ENCODE data around the gene PCMT1. TPM values are rescaled to one million over a fixed set of nuclear protein-coding genes. Genes with fewer than 3 reads are reported as not detected.

Gene PCMT1
- total RNA-seq, 1 experiment from 2014 or later, result 90.7 TPM

DNA sequence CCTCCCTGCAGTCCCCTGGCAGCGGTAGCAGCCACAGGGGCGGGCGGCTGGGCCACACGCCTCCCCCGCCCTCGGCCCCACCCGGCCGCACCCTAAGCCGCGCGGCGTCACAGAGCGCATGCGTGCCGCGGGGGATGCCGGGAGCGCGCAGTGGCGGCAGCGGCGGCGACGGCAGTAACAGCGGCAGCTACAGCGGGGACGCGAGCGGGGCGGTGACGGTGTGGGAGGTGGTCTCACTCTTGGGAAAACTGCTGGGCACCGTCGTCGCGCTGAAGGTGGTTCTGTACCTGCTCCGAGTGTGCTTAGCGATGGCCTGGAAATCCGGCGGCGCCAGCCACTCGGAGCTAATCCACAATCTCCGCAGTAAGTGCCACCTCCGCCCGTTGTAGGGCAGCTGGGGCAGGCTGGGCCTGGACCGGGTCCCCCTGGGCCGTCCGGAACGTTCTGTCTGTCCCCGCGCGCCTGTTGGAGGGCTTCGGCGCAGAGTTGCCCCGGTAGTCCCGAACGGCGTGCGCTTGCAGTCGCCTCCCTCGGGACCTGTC lies at the start of gene PCMT1 (continued):
- TF ChIP-seq, protein P1, sequence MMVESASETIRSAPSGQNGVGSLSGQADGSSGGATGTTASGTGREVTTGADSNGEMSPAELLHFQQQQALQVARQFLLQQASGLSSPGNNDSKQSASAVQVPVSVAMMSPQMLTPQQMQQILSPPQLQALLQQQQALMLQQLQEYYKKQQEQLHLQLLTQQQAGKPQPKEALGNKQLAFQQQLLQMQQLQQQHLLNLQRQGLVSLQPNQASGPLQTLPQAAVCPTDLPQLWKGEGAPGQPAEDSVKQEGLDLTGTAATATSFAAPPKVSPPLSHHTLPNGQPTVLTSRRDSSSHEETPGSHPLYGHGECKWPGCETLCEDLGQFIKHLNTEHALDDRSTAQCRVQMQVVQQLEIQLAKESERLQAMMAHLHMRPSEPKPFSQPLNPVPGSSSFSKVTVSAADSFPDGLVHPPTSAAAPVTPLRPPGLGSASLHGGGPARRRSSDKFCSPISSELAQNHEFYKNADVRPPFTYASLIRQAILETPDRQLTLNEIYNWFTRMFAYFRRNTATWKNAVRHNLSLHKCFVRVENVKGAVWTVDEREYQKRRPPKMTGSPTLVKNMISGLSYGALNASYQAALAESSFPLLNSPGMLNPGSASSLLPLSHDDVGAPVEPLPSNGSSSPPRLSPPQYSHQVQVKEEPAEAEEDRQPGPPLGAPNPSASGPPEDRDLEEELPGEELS (CRISPR knock-in tag; IDR thresholded peaks at IDR 0.05), result peak; percentile 23; the same call in 1 of the 2 replicates
- TF ChIP-seq TEAD1 (CRISPR knock-in tag; IDR thresholded peaks at IDR 0.05) (peak; percentile 12; the same call in 1 of the 2 replicates), ZNF138 (CRISPR knock-in tag; conservative IDR thresholded peaks at IDR 0.05) (no peak), FOXK1 (CRISPR knock-in tag; IDR thresholded peaks at IDR 0.05) (peak; percentile 80; the same call in 1 of the 2 replicates), ATF2 (CRISPR knock-in tag; IDR thresholded peaks at IDR 0.05; ENCODE audit: borderline replicate concordance, low read depth) (no peak), PRRX2 (CRISPR knock-in tag; IDR thresholded peaks at IDR 0.05) (no peak), NFE2L1 (CRISPR knock-in tag; IDR thresholded peaks at IDR 0.05) (0 out of 2 replicates have a peak, but pooled peaks have one; percentile 12), GRHL2 (CRISPR knock-in tag; IDR thresholded peaks at IDR 0.05; ENCODE audit: insufficient replicate concordance, severe bottlenecking) (no peak), MYBL2 (CRISPR knock-in tag; IDR thresholded peaks at IDR 0.05) (peak; percentile 70; the same call in 1 of the 2 replicates), ETV6 (CRISPR knock-in tag; IDR thresholded peaks at IDR 0.05) (0 out of 2 replicates have a peak, but pooled peaks have one; percentile 67), MXD4 (CRISPR knock-in tag; IDR thresholded peaks at IDR 0.05; ENCODE audit: borderline replicate concordance) (no peak)
- TF ChIP-seq, protein P2, sequence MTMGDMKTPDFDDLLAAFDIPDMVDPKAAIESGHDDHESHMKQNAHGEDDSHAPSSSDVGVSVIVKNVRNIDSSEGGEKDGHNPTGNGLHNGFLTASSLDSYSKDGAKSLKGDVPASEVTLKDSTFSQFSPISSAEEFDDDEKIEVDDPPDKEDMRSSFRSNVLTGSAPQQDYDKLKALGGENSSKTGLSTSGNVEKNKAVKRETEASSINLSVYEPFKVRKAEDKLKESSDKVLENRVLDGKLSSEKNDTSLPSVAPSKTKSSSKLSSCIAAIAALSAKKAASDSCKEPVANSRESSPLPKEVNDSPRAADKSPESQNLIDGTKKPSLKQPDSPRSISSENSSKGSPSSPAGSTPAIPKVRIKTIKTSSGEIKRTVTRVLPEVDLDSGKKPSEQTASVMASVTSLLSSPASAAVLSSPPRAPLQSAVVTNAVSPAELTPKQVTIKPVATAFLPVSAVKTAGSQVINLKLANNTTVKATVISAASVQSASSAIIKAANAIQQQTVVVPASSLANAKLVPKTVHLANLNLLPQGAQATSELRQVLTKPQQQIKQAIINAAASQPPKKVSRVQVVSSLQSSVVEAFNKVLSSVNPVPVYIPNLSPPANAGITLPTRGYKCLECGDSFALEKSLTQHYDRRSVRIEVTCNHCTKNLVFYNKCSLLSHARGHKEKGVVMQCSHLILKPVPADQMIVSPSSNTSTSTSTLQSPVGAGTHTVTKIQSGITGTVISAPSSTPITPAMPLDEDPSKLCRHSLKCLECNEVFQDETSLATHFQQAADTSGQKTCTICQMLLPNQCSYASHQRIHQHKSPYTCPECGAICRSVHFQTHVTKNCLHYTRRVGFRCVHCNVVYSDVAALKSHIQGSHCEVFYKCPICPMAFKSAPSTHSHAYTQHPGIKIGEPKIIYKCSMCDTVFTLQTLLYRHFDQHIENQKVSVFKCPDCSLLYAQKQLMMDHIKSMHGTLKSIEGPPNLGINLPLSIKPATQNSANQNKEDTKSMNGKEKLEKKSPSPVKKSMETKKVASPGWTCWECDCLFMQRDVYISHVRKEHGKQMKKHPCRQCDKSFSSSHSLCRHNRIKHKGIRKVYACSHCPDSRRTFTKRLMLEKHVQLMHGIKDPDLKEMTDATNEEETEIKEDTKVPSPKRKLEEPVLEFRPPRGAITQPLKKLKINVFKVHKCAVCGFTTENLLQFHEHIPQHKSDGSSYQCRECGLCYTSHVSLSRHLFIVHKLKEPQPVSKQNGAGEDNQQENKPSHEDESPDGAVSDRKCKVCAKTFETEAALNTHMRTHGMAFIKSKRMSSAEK (CRISPR knock-in tag; IDR thresholded peaks at IDR 0.05; ENCODE audit: borderline replicate concordance), result no peak
- TF ChIP-seq, protein P3, sequence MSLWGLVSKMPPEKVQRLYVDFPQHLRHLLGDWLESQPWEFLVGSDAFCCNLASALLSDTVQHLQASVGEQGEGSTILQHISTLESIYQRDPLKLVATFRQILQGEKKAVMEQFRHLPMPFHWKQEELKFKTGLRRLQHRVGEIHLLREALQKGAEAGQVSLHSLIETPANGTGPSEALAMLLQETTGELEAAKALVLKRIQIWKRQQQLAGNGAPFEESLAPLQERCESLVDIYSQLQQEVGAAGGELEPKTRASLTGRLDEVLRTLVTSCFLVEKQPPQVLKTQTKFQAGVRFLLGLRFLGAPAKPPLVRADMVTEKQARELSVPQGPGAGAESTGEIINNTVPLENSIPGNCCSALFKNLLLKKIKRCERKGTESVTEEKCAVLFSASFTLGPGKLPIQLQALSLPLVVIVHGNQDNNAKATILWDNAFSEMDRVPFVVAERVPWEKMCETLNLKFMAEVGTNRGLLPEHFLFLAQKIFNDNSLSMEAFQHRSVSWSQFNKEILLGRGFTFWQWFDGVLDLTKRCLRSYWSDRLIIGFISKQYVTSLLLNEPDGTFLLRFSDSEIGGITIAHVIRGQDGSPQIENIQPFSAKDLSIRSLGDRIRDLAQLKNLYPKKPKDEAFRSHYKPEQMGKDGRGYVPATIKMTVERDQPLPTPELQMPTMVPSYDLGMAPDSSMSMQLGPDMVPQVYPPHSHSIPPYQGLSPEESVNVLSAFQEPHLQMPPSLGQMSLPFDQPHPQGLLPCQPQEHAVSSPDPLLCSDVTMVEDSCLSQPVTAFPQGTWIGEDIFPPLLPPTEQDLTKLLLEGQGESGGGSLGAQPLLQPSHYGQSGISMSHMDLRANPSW (CRISPR knock-in tag; conservative IDR thresholded peaks at IDR 0.05; ENCODE audit: low read depth), result no peak

- Mint-ChIP-seq H3K9me3 (no peaks in the 10 kb centered on the region), H3K4me3 (peak overlapping the region; percentile 39), H3K36me3 (no peaks in the 10 kb centered on the region; the same call in 1 of the 2 replicates), H3K4me1 (peaks cover 29% of the 10 kb centered on the region), H3K27ac (peak overlapping the region; percentile 86), H3K27me3 (ENCODE audit: low read depth) (no peaks in the 10 kb centered on the region)
- ChIA-PET POLR2A (no interaction called here), CTCF (interaction anchor here (2.2 kb wide), 1 partner anchor 16 kb away, joined by 4 read pairs; the partner anchor contains the start of gene LATS1)
- DNase-seq (ENCODE audit: low spot score) (no peak), ATAC-seq (peak; percentile 61)
- TF ChIP-seq IRF1 (CRISPR knock-in tag; IDR thresholded peaks at IDR 0.05), result no peak
- TF ChIP-seq ZNF416 (CRISPR knock-in tag; IDR thresholded peaks at IDR 0.05), result no peak
- no peak for TF ChIP-seq SMAD3 (CRISPR knock-in tag; IDR thresholded peaks at IDR 0.05; ENCODE audit: borderline replicate concordance)
- no peak for TF ChIP-seq SP1 (CRISPR knock-in tag; conservative IDR thresholded peaks at IDR 0.05)
- no peak for TF ChIP-seq ZNF232 (CRISPR knock-in tag; IDR thresholded peaks at IDR 0.05)
- TF ChIP-seq, protein P4, sequence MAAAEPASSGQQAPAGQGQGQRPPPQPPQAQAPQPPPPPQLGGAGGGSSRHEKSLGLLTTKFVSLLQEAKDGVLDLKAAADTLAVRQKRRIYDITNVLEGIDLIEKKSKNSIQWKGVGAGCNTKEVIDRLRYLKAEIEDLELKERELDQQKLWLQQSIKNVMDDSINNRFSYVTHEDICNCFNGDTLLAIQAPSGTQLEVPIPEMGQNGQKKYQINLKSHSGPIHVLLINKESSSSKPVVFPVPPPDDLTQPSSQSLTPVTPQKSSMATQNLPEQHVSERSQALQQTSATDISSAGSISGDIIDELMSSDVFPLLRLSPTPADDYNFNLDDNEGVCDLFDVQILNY (CRISPR knock-in tag; IDR thresholded peaks at IDR 0.05), result no peak
- TF ChIP-seq TP53 (CRISPR knock-in tag; IDR thresholded peaks at IDR 0.05), result no peak
- no peak for TF ChIP-seq ETV6 (CRISPR knock-in tag; IDR thresholded peaks at IDR 0.05)
- TF ChIP-seq ESRRA (CRISPR knock-in tag; IDR thresholded peaks at IDR 0.05; ENCODE audit: borderline replicate concordance), result no peak
- TF ChIP-seq ZNF317 (CRISPR knock-in tag; IDR thresholded peaks at IDR 0.05; ENCODE audit: borderline replicate concordance, low read depth), result no peak
- TF ChIP-seq NFE2L1 (CRISPR knock-in tag; IDR thresholded peaks at IDR 0.05), result no peak
- no peak for TF ChIP-seq GABPB1 (CRISPR knock-in tag; IDR thresholded peaks at IDR 0.05)
- no peak for TF ChIP-seq EMX1 (CRISPR knock-in tag; IDR thresholded peaks at IDR 0.05)
Measured at GRCh38 chr6:149701714-149702113, 47.8 kb upstream of the PCMT1 start.

All from WTC11 (cell line).